Fibroblast of villous mesenchyme (primary cell): ENCODE measurements around the gene ARHGEF40. TPM values are rescaled to one million over a fixed set of nuclear protein-coding genes. Genes with fewer than 3 reads are reported as not detected.

Source experiments
- DNase-seq: peaks from one replicate; pipeline ENCODE4 v3.0.0-alpha.2; 2010; ENCODE audit warnings: low read depth
- H3K4me3 ChIP-seq: 2 replicates; pipeline ENCODE4 v1.5.1; 2011; ENCODE audit warnings: low read depth, mild to moderate bottlenecking, low read length
- CTCF ChIP-seq: IDR thresholded peaks from 2 replicates; pipeline ENCODE4 v1.5.1; 2012; ENCODE audit warnings: low read depth, mild to moderate bottlenecking, low read length; ENCODE audit not compliant: insufficient read depth
- total RNA-seq: library from RNA; depleted of rRNA; stranded (reverse); fragments of >200 nt; gene quantifications from 2 replicates; pipeline ENCODE4 v1.2.3, GENCODE V29; 2012

ARHGEF40 gene
- total RNA-seq, 1 donor = 45.3 TPM

- H3K4me3 ChIP-seq = no peak overlapping the region
- DNase-seq = no peak
- no peak for TF ChIP-seq CTCF
Observed at GRCh38 chr14:21075719-21076437, 5.8 kb downstream of the ARHGEF40 start.

GRCh38 chr14:21077672-21078071 is 7.6 kb downstream of the ARHGEF40 start:
- no peak for TF ChIP-seq CTCF
- no peak for DNase-seq
- H3K4me3 ChIP-seq = no peak overlapping the region

- no peak for DNase-seq
- TF ChIP-seq CTCF = no peak
- H3K4me3 ChIP-seq = no peak overlapping the region
Observed at GRCh38 chr14:21078287-21078686, 8.2 kb downstream of the ARHGEF40 start.

- TF ChIP-seq CTCF = no peak
- DNase-seq = no peak
- no peak overlapping the region for H3K4me3 ChIP-seq
Observed at GRCh38 chr14:21078726-21079125, 8.6 kb downstream of the ARHGEF40 start.

- no peak for DNase-seq
- TF ChIP-seq CTCF = no peak
- no peak overlapping the region for H3K4me3 ChIP-seq
Observed at GRCh38 chr14:21081521-21082142, 11.5 kb downstream of the ARHGEF40 start.

- no peak for DNase-seq
- no peak overlapping the region for H3K4me3 ChIP-seq
- TF ChIP-seq CTCF = no peak
Observed at GRCh38 chr14:21083565-21084325, 13.6 kb downstream of the ARHGEF40 start.
